Mucosa of descending colon (tissue), 3 donors: Measurements from ENCODE around the gene ZNF225. TPM values are rescaled to one million over a fixed set of nuclear protein-coding genes. Genes with fewer than 3 reads are reported as not detected.
A peak's percentile ranks its signal among the peaks of the same experiment; 100 is the strongest.

Experiments
- ATAC-seq: fragments of 200-7000 bp; cut with Tn5 transposase; one replicate; pipeline ENCODE4 v1.9.1; 2020; ENCODE audit warnings: mild to moderate bottlenecking, moderate library complexity
- DNase-seq, 3 donors: peaks; one replicate each; pipeline ENCODE4 v3.0.0-alpha.2; 2020
- H3K36me3 ChIP-seq: fragments of 200-600 bp; one replicate; pipeline ENCODE4 v1.8.0; 2021; ENCODE audit warnings: low read depth, mild to moderate bottlenecking
- H3K4me1 ChIP-seq: fragments of 200-600 bp; one replicate; pipeline ENCODE4 v1.8.0; 2021; ENCODE audit warnings: low read depth, mild to moderate bottlenecking
- H3K4me3 ChIP-seq: fragments of 200-600 bp; one replicate; pipeline ENCODE4 v1.8.0; 2021; ENCODE audit warnings: mild to moderate bottlenecking
- H3K9me3 ChIP-seq: fragments of 200-600 bp; one replicate; pipeline ENCODE4 v1.8.0; 2021; ENCODE audit warnings: mild to moderate bottlenecking
- intact Hi-C, 2 donors: fragments of 100-400 bp; cut with DNase I in 1 of 2; cut with micrococcal nuclease in 1 of 2; formaldehyde crosslinking; loops; one replicate each; pipeline versions ENCODE4 v1.11.0 to v1.11.1; 2022; cut with DNase I, micrococcal nuclease
- total RNA-seq, 3 donors: library from RNA; stranded (reverse); fragmentation: NEBNext Ultra II Directional in 2 of 3; extraction: Animal tissue kit (Norgen Biotek cat#: 25700) in 2 of 3; gene quantifications; one replicate each; pipeline versions ENCODE4 v1.2.1 to v1.2.4, GENCODE V29; 2021 to 2023
- TF ChIP-seq, protein P1 (sequence below): fragments of 200-600 bp; IDR thresholded peaks from one replicate; pipeline ENCODE4 v1.8.0; 2022; ENCODE audit warnings: antibody characterized with exemption, mild to moderate bottlenecking
- donor health status: DM: no; HTN: no; CAD: no; lungs with moderate emphysema.
- donor health status: DM: no; HTN: no; CAD: no.
- donor health status: DM: no; HTN: yes; CAD: no.

Gene ZNF225
- total RNA-seq, 3 donors from 2014 or later = 2.2 to 4.8 (median 3.2) TPM

DNA sequence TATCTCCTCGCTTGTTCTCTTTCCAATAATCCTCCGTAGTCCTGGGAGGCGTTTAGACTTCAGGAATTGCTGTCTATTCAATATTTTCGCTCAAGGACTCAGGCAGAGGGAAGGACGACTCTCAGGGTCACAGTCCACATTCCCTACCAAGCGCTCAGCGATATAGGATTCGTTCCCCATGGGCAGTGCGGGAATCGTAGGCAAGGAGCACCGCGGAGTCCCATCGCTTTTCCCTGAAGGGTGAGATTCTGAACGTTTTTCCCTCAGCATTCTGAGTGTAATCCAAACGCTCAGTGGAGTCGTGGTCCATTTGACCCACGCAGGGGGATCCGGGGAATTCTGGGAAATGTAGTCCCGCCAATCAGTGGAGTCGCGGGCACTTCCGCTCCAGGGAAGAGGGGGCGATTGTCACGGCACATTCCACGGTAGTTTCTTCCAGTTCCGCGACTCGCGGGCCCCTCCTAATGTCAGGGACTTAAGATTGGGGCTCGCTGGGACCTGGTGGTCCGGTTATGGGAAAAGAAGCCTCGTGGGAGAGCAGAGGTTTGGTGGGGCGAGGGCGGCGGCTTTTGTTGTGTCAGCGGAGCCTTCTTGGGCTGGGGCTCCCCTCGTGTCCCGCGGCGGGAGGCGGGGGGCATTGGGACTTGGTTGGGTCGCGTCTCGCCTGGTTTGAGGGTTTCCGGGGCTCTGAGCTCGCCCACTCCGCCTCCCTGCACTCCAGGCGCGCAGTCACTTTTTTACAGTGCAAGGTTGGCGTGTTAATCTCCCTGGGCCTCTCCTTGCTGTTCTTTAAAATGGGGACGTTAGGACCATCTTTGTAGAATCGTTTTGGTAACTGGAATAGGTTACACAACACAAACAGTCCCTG is 28.2 kb downstream of the ZNF225 start, which contains the start of gene ZNF234:
TSS of gene ZNF234 (plus strand) at position 364 of the 868 bp plus-strand sequence. CDS start 3,079 bp downstream, outside the sequence.
- TF ChIP-seq, protein P1, sequence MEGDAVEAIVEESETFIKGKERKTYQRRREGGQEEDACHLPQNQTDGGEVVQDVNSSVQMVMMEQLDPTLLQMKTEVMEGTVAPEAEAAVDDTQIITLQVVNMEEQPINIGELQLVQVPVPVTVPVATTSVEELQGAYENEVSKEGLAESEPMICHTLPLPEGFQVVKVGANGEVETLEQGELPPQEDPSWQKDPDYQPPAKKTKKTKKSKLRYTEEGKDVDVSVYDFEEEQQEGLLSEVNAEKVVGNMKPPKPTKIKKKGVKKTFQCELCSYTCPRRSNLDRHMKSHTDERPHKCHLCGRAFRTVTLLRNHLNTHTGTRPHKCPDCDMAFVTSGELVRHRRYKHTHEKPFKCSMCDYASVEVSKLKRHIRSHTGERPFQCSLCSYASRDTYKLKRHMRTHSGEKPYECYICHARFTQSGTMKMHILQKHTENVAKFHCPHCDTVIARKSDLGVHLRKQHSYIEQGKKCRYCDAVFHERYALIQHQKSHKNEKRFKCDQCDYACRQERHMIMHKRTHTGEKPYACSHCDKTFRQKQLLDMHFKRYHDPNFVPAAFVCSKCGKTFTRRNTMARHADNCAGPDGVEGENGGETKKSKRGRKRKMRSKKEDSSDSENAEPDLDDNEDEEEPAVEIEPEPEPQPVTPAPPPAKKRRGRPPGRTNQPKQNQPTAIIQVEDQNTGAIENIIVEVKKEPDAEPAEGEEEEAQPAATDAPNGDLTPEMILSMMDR = no peak
- ATAC-seq = peak; percentile 98
- DNase-seq = peak; percentile 79 to 92 (median 80)
- H3K9me3 ChIP-seq = no peaks in the 10 kb centered on the region
- intact Hi-C loops = no loop called here
- H3K4me1 ChIP-seq = peaks cover 4% of the 10 kb centered on the region
- peaks cover 4% of the 10 kb centered on the region for H3K36me3 ChIP-seq
- H3K4me3 ChIP-seq = peak within 1 kb of the TSS; percentile 80

DNA sequence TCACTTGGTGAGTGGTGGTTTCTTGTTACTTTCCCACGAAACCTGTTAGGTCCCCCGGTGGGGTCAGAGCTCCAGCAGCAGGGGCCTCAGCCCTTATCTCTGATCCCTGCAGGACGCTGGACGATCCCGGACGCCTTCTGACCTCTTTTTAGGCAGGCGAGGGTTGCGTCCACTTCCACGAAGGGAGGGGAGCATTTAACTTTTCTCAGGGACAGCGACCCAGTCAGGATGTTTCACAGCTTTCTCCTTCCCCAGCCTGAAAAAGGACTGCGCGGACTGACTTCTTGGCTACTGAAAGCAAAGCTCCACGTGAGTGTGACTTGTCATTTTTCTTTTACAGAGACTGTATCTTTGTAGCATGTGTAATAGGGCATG is 28.8 kb downstream of the ZNF225 start:
- ATAC-seq = peak; percentile 12
- Histone ChIP-seq H3K4me3 (peak overlapping the region; percentile 80), H3K36me3 (peaks cover 4% of the 10 kb centered on the region), H3K4me1 (peaks cover 4% of the 10 kb centered on the region), H3K9me3 (no peaks in the 10 kb centered on the region)
- intact Hi-C loops = no loop called here
- TF ChIP-seq, protein P1 = no peak
- peak in 1 of 3 donors; percentile 3 for DNase-seq

DNA sequence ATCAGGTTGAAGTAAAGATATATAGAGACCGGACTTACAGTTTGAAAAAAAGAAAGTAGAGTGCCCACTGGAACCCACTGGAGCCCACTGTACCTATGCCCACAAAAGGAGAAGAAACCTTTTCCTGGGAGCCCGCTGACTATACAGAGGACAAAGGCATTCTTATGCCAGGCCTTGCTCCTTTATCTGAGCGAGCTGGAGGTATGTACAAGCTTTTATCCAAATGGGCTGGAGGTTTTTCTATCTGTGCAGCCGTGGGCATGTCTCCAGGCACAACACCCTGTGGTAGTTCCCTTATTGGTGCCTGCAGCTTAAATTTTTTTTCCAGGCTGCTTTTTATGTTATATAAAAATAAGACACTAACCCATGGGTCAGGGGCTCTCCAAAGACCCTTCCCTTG is 36.6 kb downstream of the ZNF225 start:
- ATAC-seq = no peak
- no peaks in the 10 kb centered on the region for H3K4me1 ChIP-seq
- TF ChIP-seq, protein P1 = no peak

DNA sequence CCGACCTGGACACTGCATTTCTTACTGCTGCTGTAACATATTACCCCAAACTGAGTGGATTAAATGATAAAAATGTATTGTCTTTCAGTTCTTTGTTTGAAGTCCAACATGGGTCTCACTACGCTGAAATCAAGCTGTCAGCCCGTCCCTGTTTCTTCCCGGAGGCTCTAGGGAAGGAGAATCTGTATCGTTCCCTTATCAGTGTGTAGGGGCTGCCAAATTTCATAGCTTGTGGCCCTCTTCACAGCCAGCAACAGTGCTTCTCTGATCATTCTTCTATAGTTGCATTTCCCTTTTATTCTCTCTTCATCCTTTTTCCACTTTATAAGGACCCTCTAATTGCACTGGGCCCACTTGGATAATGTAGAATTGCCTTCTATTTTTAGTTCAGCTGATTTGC is 38.3 kb downstream of the ZNF225 start:
- TF ChIP-seq, protein P1 = no peak
- Histone ChIP-seq H3K9me3 (peaks cover 44% of the 10 kb centered on the region), H3K4me3 (no peak overlapping the region), H3K4me1 (no peaks in the 10 kb centered on the region), H3K36me3 (peaks cover 24% of the 10 kb centered on the region)
- no peak for ATAC-seq
- no peak for DNase-seq
- intact Hi-C loops = no loop called here

More for the DNA sequence above, 36.6 kb downstream of the ZNF225 start:
- Histone ChIP-seq H3K4me3 (no peak overlapping the region), H3K9me3 (peaks cover 27% of the 10 kb centered on the region), H3K36me3 (peaks cover 12% of the 10 kb centered on the region)
- no peak for DNase-seq
- intact Hi-C loops = no loop called here

- peaks cover 94% of the 10 kb centered on the region for H3K9me3 ChIP-seq
Measured at GRCh38 chr19:44156475-44156874, 43.3 kb downstream of the ZNF225 start.

More at GRCh38 chr19:44156475-44156874, 43.3 kb downstream of the ZNF225 start:
- Histone ChIP-seq H3K36me3 (peaks cover 30% of the 10 kb centered on the region), H3K4me1 (no peaks in the 10 kb centered on the region), H3K4me3 (no peak overlapping the region)
- intact Hi-C loops = no loop called here
- ATAC-seq (no peak), DNase-seq (no peak)
- TF ChIP-seq, protein P1 = no peak
